ENCODE results near the gene HIF3A. TPM values are rescaled to one million over a fixed set of nuclear protein-coding genes. Genes with fewer than 3 reads are reported as not detected.
"Not testable (repeated sequence)": the region's sequence is repeated elsewhere in the genome, so short reads cannot be mapped to it uniquely, and the experiment has no call there.

Gene HIF3A
- total RNA-seq, 2 donors from 2014 or later: 41.6 to 71.9 TPM

- Mint-ChIP-seq H3K9me3 (no peaks in the 10 kb centered on the region), H3K27me3 (ENCODE audit: insufficient read depth) (no peaks in the 10 kb centered on the region), H3K4me3 (no peak overlapping the region), H3K36me3 (ENCODE audit: low read depth) (peaks cover 40% of the 10 kb centered on the region), H3K4me1 (peaks cover 20% of the 10 kb centered on the region), H3K27ac (peak overlapping the region; percentile 89)
- Histone ChIP-seq H3K9ac (ENCODE audit: extremely low read depth, low read length, poor library complexity, severe bottlenecking) (no peak overlapping the region), H3K36me3 (ENCODE audit: control insufficient read depth, insufficient read depth, low read length) (peaks cover 57% of the 10 kb centered on the region), H3K4me1 (ENCODE audit: control insufficient read depth, insufficient read depth, low read length) (peaks cover 11% of the 10 kb centered on the region), H3K4me3 (ENCODE audit: low read length) (no peak overlapping the region), H3K9me3 (ENCODE audit: control insufficient read depth, low read length) (no peaks in the 10 kb centered on the region), H3K27me3 (ENCODE audit: control insufficient read depth, insufficient read depth, low read length, poor library complexity, severe bottlenecking) (no peaks in the 10 kb centered on the region), H3K27ac (ENCODE audit: low read depth, low read length) (peak overlapping the region; percentile 68)
- peak; percentile 94 for DNase-seq
- WGBS, 2 experiments (ENCODE audit: insufficient coverage in 1 of 2, insufficient read length in 1 of 2): 60 to 62% methylated on average over 6 to 17 of the region's 17 CpGs
- peak; percentile 12 for TF ChIP-seq CTCF (conservative IDR thresholded peaks at IDR 0.05)
Observed at GRCh38 chr19:46373491-46374359, 76.9 kb downstream of the HIF3A start.

GRCh38 chr19:46374536-46375475, 78.0 kb downstream of the HIF3A start:
- 90 to 96% methylated on average over 8 to 21 of the region's 21 CpGs for WGBS, 2 experiments (ENCODE audit: insufficient coverage in 1 of 2, insufficient read length in 1 of 2)
- Mint-ChIP-seq H3K27me3 (ENCODE audit: insufficient read depth) (no peaks in the 10 kb centered on the region), H3K36me3 (ENCODE audit: low read depth) (peaks cover 45% of the 10 kb centered on the region), H3K4me3 (no peak overlapping the region), H3K9me3 (no peaks in the 10 kb centered on the region), H3K4me1 (peaks cover 20% of the 10 kb centered on the region), H3K27ac (peak overlapping the region; percentile 66)
- DNase-seq: no peak
- no peak overlapping the region for H3K9ac ChIP-seq (ENCODE audit: extremely low read depth, low read length, poor library complexity, severe bottlenecking)
- H3K4me3 ChIP-seq (ENCODE audit: low read length): no peak overlapping the region
- no peaks in the 10 kb centered on the region for H3K9me3 ChIP-seq (ENCODE audit: control insufficient read depth, low read length)
- H3K4me1 ChIP-seq (ENCODE audit: control insufficient read depth, insufficient read depth, low read length): peaks cover 11% of the 10 kb centered on the region
- peaks cover 62% of the 10 kb centered on the region for H3K36me3 ChIP-seq (ENCODE audit: control insufficient read depth, insufficient read depth, low read length)
- TF ChIP-seq CTCF (conservative IDR thresholded peaks at IDR 0.05): no peak
- H3K27me3 ChIP-seq (ENCODE audit: control insufficient read depth, insufficient read depth, low read length, poor library complexity, severe bottlenecking): no peaks in the 10 kb centered on the region
- H3K27ac ChIP-seq (ENCODE audit: low read depth, low read length): no peak overlapping the region

GRCh38 chr19:46375476-46376067, 78.7 kb downstream of the HIF3A start:
- 95 to 100% methylated on average over 6 to 22 of the region's 22 CpGs for WGBS, 2 experiments (ENCODE audit: insufficient coverage in 1 of 2, insufficient read length in 1 of 2)
- H3K9ac ChIP-seq (ENCODE audit: extremely low read depth, low read length, poor library complexity, severe bottlenecking); H3K9me3 Mint-ChIP-seq; H3K27ac Mint-ChIP-seq; H3K9me3 ChIP-seq (ENCODE audit: control insufficient read depth, low read length); H3K4me3 Mint-ChIP-seq; H3K27me3 Mint-ChIP-seq (ENCODE audit: insufficient read depth); H3K27ac ChIP-seq (ENCODE audit: low read depth, low read length); DNase-seq; H3K4me3 ChIP-seq (ENCODE audit: low read length); H3K27me3 ChIP-seq (ENCODE audit: control insufficient read depth, insufficient read depth, low read length, poor library complexity, severe bottlenecking): not testable (repeated sequence)
- Mint-ChIP-seq H3K36me3 (ENCODE audit: low read depth) (peaks cover 47% of the 10 kb centered on the region), H3K4me1 (peaks cover 20% of the 10 kb centered on the region)
- Histone ChIP-seq H3K4me1 (ENCODE audit: control insufficient read depth, insufficient read depth, low read length) (peaks cover 11% of the 10 kb centered on the region), H3K36me3 (ENCODE audit: control insufficient read depth, insufficient read depth, low read length) (peaks cover 64% of the 10 kb centered on the region)

Data from endodermal cell (in vitro differentiated cells).